ENCODE data around the gene SERPINE1. TPM values are rescaled to one million over a fixed set of nuclear protein-coding genes. Genes with fewer than 3 reads are reported as not detected.
A peak's percentile ranks its signal among the peaks of the same experiment; 100 is the strongest.

SERPINE1 gene
- total and polyA plus RNA-seq, 2 of the 13 experiments (the other 11 are each of a cell fraction or from before 2014, with no cell fraction given): 21.2 to 1,576 TPM

DNA sequence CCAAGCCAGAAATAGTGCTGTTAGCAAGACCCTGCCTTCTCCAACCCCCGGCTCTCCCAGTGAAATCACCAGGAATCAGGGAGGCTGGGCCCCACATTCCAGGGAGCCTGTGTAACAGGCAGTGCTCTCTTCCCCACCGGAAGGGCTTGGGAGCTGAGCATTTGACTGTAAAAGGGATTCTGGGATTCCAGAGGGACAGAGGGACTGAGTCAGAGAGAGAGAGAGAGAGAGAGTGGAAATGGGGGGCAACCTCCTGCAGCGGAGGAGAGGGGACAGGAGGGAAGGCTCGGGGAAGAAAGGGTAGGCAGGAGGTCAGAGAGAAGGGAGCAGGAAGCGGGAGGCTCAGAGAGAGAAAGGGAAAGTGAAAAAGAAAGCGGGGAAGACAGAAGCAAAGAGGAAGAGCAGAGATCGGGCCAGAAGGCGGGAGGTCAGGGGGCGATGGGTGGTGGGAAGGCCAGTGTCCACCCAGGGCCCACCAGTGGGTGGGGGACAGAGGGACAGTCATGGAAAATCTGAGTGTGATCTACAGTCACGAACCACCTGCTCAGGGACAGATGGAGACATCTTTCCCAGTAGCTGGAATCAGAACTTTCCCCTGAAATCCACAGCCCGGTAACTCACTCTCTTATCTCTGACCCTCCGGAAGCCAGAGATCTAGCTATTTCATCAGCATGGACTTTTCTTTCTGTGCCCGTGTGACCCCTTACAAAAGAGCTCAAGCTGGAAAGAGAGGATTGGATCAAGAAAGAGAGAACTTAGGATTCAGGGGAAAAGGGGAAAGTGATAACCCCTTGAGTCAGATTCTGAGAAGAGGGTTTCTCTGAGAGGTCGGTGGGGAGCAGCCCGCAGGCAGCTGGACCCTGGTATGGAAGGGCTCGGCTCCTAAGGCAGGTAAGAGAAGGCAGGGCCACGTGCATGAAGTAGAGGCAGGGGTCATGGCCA, 4.6 kb upstream of the SERPINE1 start (continued):
- TF ChIP-seq ZNF44 (CRISPR knock-in tag; IDR thresholded peaks at IDR 0.05) (no peak), NFKBIZ (CRISPR knock-in tag; IDR thresholded peaks at IDR 0.05) (no peak), ZNF629 (CRISPR knock-in tag; conservative IDR thresholded peaks at IDR 0.05) (no peak), ZFP36 (IDR thresholded peaks at IDR 0.05; ENCODE audit: borderline replicate concordance, low read depth, low read length, partially characterized antibody) (no peak), ZFP1 (CRISPR knock-in tag; IDR thresholded peaks at IDR 0.05) (no peak), JARID2 (CRISPR knock-in tag; IDR thresholded peaks at IDR 0.05; ENCODE audit: insufficient replicate concordance) (no peak), SYNCRIP (IDR thresholded peaks at IDR 0.05; ENCODE audit: insufficient read depth, low read depth, low read length) (no peak), ZNF225 (CRISPR knock-in tag; IDR thresholded peaks at IDR 0.05) (no peak), RXRB (CRISPR knock-in tag; IDR thresholded peaks at IDR 0.05; ENCODE audit: borderline replicate concordance) (peak; percentile 80), PLRG1 (conservative IDR thresholded peaks at IDR 0.05) (no peak)
- TF ChIP-seq, protein P1, sequence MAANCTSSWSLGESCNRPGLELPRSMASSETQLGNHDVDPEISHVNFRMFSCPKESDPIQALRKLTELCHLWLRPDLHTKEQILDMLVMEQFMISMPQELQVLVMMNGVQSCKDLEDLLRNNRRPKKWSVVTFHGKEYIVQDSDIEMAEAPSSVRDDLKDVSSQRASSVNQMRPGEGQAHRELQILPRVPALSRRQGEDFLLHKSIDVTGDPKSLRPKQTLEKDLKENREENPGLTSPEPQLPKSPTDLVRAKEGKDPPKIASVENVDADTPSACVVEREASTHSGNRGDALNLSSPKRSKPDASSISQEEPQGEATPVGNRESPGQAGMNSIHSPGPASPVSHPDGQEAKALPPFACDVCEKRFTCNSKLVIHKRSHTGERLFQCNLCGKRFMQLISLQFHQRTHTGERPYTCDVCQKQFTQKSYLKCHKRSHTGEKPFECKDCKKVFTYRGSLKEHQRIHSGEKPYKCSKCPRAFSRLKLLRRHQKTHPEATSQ (CRISPR knock-in tag; IDR thresholded peaks at IDR 0.05; ENCODE audit: borderline replicate concordance): no peak
- TF ChIP-seq, protein P2, sequence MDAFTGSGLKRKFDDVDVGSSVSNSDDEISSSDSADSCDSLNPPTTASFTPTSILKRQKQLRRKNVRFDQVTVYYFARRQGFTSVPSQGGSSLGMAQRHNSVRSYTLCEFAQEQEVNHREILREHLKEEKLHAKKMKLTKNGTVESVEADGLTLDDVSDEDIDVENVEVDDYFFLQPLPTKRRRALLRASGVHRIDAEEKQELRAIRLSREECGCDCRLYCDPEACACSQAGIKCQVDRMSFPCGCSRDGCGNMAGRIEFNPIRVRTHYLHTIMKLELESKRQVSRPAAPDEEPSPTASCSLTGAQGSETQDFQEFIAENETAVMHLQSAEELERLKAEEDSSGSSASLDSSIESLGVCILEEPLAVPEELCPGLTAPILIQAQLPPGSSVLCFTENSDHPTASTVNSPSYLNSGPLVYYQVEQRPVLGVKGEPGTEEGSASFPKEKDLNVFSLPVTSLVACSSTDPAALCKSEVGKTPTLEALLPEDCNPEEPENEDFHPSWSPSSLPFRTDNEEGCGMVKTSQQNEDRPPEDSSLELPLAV (CRISPR knock-in tag; conservative IDR thresholded peaks at IDR 0.05; ENCODE audit: low read depth): no peak
- TF ChIP-seq, protein P3, sequence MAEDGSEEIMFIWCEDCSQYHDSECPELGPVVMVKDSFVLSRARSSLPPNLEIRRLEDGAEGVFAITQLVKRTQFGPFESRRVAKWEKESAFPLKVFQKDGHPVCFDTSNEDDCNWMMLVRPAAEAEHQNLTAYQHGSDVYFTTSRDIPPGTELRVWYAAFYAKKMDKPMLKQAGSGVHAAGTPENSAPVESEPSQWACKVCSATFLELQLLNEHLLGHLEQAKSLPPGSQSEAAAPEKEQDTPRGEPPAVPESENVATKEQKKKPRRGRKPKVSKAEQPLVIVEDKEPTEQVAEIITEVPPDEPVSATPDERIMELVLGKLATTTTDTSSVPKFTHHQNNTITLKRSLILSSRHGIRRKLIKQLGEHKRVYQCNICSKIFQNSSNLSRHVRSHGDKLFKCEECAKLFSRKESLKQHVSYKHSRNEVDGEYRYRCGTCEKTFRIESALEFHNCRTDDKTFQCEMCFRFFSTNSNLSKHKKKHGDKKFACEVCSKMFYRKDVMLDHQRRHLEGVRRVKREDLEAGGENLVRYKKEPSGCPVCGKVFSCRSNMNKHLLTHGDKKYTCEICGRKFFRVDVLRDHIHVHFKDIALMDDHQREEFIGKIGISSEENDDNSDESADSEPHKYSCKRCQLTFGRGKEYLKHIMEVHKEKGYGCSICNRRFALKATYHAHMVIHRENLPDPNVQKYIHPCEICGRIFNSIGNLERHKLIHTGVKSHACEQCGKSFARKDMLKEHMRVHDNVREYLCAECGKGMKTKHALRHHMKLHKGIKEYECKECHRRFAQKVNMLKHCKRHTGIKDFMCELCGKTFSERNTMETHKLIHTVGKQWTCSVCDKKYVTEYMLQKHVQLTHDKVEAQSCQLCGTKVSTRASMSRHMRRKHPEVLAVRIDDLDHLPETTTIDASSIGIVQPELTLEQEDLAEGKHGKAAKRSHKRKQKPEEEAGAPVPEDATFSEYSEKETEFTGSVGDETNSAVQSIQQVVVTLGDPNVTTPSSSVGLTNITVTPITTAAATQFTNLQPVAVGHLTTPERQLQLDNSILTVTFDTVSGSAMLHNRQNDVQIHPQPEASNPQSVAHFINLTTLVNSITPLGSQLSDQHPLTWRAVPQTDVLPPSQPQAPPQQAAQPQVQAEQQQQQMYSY (CRISPR knock-in tag; IDR thresholded peaks at IDR 0.05): no peak
- TF ChIP-seq, protein P4, sequence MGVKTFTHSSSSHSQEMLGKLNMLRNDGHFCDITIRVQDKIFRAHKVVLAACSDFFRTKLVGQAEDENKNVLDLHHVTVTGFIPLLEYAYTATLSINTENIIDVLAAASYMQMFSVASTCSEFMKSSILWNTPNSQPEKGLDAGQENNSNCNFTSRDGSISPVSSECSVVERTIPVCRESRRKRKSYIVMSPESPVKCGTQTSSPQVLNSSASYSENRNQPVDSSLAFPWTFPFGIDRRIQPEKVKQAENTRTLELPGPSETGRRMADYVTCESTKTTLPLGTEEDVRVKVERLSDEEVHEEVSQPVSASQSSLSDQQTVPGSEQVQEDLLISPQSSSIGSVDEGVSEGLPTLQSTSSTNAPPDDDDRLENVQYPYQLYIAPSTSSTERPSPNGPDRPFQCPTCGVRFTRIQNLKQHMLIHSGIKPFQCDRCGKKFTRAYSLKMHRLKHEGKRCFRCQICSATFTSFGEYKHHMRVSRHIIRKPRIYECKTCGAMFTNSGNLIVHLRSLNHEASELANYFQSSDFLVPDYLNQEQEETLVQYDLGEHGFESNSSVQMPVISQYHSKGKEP (CRISPR knock-in tag; IDR thresholded peaks at IDR 0.05): no peak
- TF ChIP-seq, protein P5, sequence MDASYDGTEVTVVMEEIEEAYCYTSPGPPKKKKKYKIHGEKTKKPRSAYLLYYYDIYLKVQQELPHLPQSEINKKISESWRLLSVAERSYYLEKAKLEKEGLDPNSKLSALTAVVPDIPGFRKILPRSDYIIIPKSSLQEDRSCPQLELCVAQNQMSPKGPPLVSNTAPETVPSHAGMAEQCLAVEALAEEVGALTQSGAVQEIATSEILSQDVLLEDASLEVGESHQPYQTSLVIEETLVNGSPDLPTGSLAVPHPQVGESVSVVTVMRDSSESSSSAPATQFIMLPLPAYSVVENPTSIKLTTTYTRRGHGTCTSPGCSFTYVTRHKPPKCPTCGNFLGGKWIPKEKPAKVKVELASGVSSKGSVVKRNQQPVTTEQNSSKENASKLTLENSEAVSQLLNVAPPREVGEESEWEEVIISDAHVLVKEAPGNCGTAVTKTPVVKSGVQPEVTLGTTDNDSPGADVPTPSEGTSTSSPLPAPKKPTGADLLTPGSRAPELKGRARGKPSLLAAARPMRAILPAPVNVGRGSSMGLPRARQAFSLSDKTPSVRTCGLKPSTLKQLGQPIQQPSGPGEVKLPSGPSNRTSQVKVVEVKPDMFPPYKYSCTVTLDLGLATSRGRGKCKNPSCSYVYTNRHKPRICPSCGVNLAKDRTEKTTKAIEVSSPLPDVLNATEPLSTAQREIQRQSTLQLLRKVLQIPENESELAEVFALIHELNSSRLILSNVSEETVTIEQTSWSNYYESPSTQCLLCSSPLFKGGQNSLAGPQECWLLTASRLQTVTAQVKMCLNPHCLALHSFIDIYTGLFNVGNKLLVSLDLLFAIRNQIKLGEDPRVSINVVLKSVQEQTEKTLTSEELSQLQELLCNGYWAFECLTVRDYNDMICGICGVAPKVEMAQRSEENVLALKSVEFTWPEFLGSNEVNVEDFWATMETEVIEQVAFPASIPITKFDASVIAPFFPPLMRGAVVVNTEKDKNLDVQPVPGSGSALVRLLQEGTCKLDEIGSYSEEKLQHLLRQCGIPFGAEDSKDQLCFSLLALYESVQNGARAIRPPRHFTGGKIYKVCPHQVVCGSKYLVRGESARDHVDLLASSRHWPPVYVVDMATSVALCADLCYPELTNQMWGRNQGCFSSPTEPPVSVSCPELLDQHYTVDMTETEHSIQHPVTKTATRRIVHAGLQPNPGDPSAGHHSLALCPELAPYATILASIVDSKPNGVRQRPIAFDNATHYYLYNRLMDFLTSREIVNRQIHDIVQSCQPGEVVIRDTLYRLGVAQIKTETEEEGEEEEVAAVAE (CRISPR knock-in tag; IDR thresholded peaks at IDR 0.05; ENCODE audit: borderline replicate concordance): no peak

All from HepG2 (cell line).